CD4-positive, alpha-beta T cell (primary cell): Measurements from ENCODE around the gene TOMM6. TPM values are rescaled to one million over a fixed set of nuclear protein-coding genes. Genes with fewer than 3 reads are reported as not detected.
A peak's percentile ranks its signal among the peaks of the same experiment; 100 is the strongest.

Experiments
- ATAC-seq: fragments of 200-7000 bp; cut with Tn5 transposase; one replicate; pipeline ENCODE4 v1.10.0; 2022; ENCODE audit warnings: mild to moderate bottlenecking; ENCODE audit not compliant: poor library complexity
- CTCF ChIA-PET: fragments of 350-600 bp; sonication (Branson Sonifier 250); formaldehyde crosslinking; loops from one replicate; lab custom pipeline; 2021; ENCODE audit warnings: antibody characterized with exemption, inconsistent platforms; lab: Charles Lee
- POLR2A ChIA-PET: fragments of 350-600 bp; sonication (Branson Sonifier 250); formaldehyde crosslinking; loops from one replicate; lab custom pipeline; 2021; ENCODE audit warnings: antibody characterized with exemption, inconsistent platforms; lab: Charles Lee
- DNase-seq, 14 experiments: peaks; one replicate each; pipeline ENCODE4 v3.0.0-alpha.2; 2013 to 2020; ENCODE audit warnings: mixed read lengths in 2 of 14
- H3K27ac ChIP-seq, 2 donors: one replicate each; pipeline versions ENCODE4 v1.5.1 to v1.7.0; 2013; ENCODE audit warnings: low read length in 2 of 2, low read depth in 1 of 2, mild to moderate bottlenecking in 1 of 2
- H3K27me3 ChIP-seq, 2 experiments: 1 replicate in 1 of 2; 2 replicates in 1 of 2; pipeline versions ENCODE4 v1.6.1 to v1.7.0; 2013; ENCODE audit warnings: low read length in 2 of 2, control low read depth in 1 of 2, mild to moderate bottlenecking in 1 of 2, moderate library complexity in 1 of 2; ENCODE audit not compliant: insufficient read depth in 2 of 2, control insufficient read depth in 1 of 2
- H3K36me3 ChIP-seq: one replicate; pipeline ENCODE4 v1.6.1; 2013; ENCODE audit warnings: low read length, control low read depth; ENCODE audit not compliant: insufficient read depth
- H3K4me1 ChIP-seq: one replicate; pipeline ENCODE4 v1.6.1; 2013; ENCODE audit warnings: low read length, control low read depth; ENCODE audit not compliant: insufficient read depth
- H3K4me3 ChIP-seq: one replicate; pipeline ENCODE4 v1.5.1; 2013; ENCODE audit warnings: mild to moderate bottlenecking, low read length, moderate library complexity
- H3K9me3 ChIP-seq, 2 experiments: 1 replicate in 1 of 2; 2 replicates in 1 of 2; pipeline versions ENCODE4 v1.6.1 to v1.7.0; 2013; ENCODE audit warnings: low read length in 2 of 2, mild to moderate bottlenecking in 2 of 2, control low read depth in 1 of 2, moderate library complexity in 1 of 2; ENCODE audit not compliant: control insufficient read depth in 1 of 2, insufficient read depth in 1 of 2
- H3K27ac Mint-ChIP-seq: one replicate; pipeline ENCODE4 v1.8.0; 2020; ENCODE audit warnings: mixed read lengths
- H3K27me3 Mint-ChIP-seq: one replicate; pipeline ENCODE4 v1.8.0; 2021; ENCODE audit warnings: mixed read lengths
- H3K36me3 Mint-ChIP-seq: one replicate; pipeline ENCODE4 v1.8.0; 2021; ENCODE audit warnings: low read depth, mixed read lengths
- H3K4me1 Mint-ChIP-seq: one replicate; pipeline ENCODE4 v1.8.0; 2021; ENCODE audit warnings: low read depth, mixed read lengths
- H3K4me3 Mint-ChIP-seq: one replicate; pipeline ENCODE4 v1.8.0; 2020; ENCODE audit warnings: mild to moderate bottlenecking, mixed read lengths
- H3K9me3 Mint-ChIP-seq: one replicate; pipeline ENCODE4 v1.8.0; 2020; ENCODE audit warnings: mixed read lengths
- CTCF ChIP-seq: fragments of 200-600 bp; IDR thresholded peaks from one replicate; pipeline ENCODE4 v1.8.0; 2022; ENCODE audit warnings: antibody characterized with exemption, mild to moderate bottlenecking
- intact Hi-C, 2 experiments: fragments of 100-400 bp; cut with DNase I in 1 of 2; cut with micrococcal nuclease in 1 of 2; formaldehyde crosslinking; loops; one replicate each; pipeline versions ENCODE4 v1.15.1 to v1.9.0; 2023 to 2025; cut with DNase I, micrococcal nuclease
- total RNA-seq, 174 experiments: library from RNA in 2 of 174; stranded (reverse) in 2 of 174; gene quantifications; one replicate each; pipeline ENCODE4 v1.2.3 and lab custom pipeline; 2021 to 2026

Gene TOMM6
- total RNA-seq, 2 experiments from 2014 or later = 78.8 to 83.2 TPM

- peaks cover 7 to 8% of the 10 kb centered on the region in 2 experiments for H3K27me3 ChIP-seq
- peaks cover 0 to 3% of the 10 kb centered on the region in 2 experiments for H3K9me3 ChIP-seq
- Mint-ChIP-seq H3K27ac (no peak overlapping the region), H3K27me3 (peaks cover 11% of the 10 kb centered on the region), H3K4me3 (peak overlapping the region; percentile 30), H3K9me3 (no peaks in the 10 kb centered on the region), H3K4me1 (peaks cover 25% of the 10 kb centered on the region), H3K36me3 (peaks cover 25% of the 10 kb centered on the region)
- H3K4me3 ChIP-seq = no peak overlapping the region
- no peak for DNase-seq
- peaks cover 24% of the 10 kb centered on the region for H3K4me1 ChIP-seq
- no peak overlapping the region for H3K27ac ChIP-seq
- ATAC-seq = no peak
- H3K36me3 ChIP-seq = peaks cover 33% of the 10 kb centered on the region
- ChIA-PET CTCF (interaction anchor here (1.6 to 2.6 kb wide), 2 partner anchors 9 to 10 kb away, joined by 12 to 13 read pairs; partner anchors contain the start of gene TOMM6), POLR2A (no interaction called here)
- no peak for TF ChIP-seq CTCF
- intact Hi-C loops = loop anchor here (1.0 to 5.0 kb wide), 4 partner anchors 41 to 1910 kb away; partner anchors contain the start of gene MRPS18A (in 1 of the 2)
These were observed 9.8 kb upstream of the TOMM6 start for GRCh38 chr6:41777551-41778285.

GRCh38 chr6:41778895-41779294 is 8.6 kb upstream of the TOMM6 start:
- Mint-ChIP-seq H3K36me3 (peaks cover 25% of the 10 kb centered on the region), H3K27ac (peak overlapping the region; percentile 51), H3K4me3 (peak overlapping the region; percentile 91), H3K4me1 (peaks cover 25% of the 10 kb centered on the region), H3K27me3 (peaks cover 11% of the 10 kb centered on the region), H3K9me3 (no peaks in the 10 kb centered on the region)
- ChIA-PET POLR2A (no interaction called here), CTCF (interaction anchor here (1.6 kb wide), 1 partner anchor 8 kb away, joined by 12 read pairs; the partner anchor contains the start of gene TOMM6)
- ATAC-seq (no peak), DNase-seq (no peak)
- Histone ChIP-seq H3K4me3 (peak overlapping the region; percentile 56), H3K27me3 (peaks cover 7 to 8% of the 10 kb centered on the region in 2 experiments), H3K27ac (no peak overlapping the region), H3K36me3 (peaks cover 27% of the 10 kb centered on the region), H3K9me3 (peaks cover 0 to 3% of the 10 kb centered on the region in 2 experiments), H3K4me1 (peaks cover 24% of the 10 kb centered on the region)
- intact Hi-C loops = loop anchor here in 1 of 2 experiments (2.0 to 5.0 kb wide), 2 partner anchors 326 to 1908 kb away; partner anchors contain the start of gene MRPS18A
- no peak for TF ChIP-seq CTCF

GRCh38 chr6:41779336-41779735 is 8.2 kb upstream of the TOMM6 start:
- ATAC-seq (no peak), DNase-seq (peak in 1 of 14 experiments; percentile 9)
- Mint-ChIP-seq H3K36me3 (peaks cover 21% of the 10 kb centered on the region), H3K9me3 (no peaks in the 10 kb centered on the region), H3K27me3 (peaks cover 11% of the 10 kb centered on the region), H3K4me1 (peaks cover 25% of the 10 kb centered on the region), H3K4me3 (peak overlapping the region; percentile 91), H3K27ac (peak overlapping the region; percentile 51)
- TF ChIP-seq CTCF = no peak
- peaks cover 0 to 3% of the 10 kb centered on the region in 2 experiments for H3K9me3 ChIP-seq
- peaks cover 24% of the 10 kb centered on the region for H3K4me1 ChIP-seq
- H3K27ac ChIP-seq = no peak overlapping the region
- intact Hi-C loops = loop anchor here in 1 of 2 experiments (2.0 to 5.0 kb wide), 2 partner anchors 325 to 1908 kb away; partner anchors contain the start of gene MRPS18A
- peaks cover 23% of the 10 kb centered on the region for H3K36me3 ChIP-seq
- H3K4me3 ChIP-seq = peak overlapping the region; percentile 56
- ChIA-PET CTCF (interaction anchor here (0.6 to 1.6 kb wide), 7 partner anchors 8 to 785 kb away, joined by 3 to 12 read pairs (median 3); partner anchors contain the start of genes BYSL, MED20, TOMM6 and UBR2), POLR2A (no interaction called here)
- H3K27me3 ChIP-seq = peaks cover 7 to 8% of the 10 kb centered on the region in 2 experiments
